ENCODE measurements around the gene BPNT1. TPM values are rescaled to one million over a fixed set of nuclear protein-coding genes. Genes with fewer than 3 reads are reported as not detected.
"Not testable (repeated sequence)": the region's sequence is repeated elsewhere in the genome, so short reads cannot be mapped to it uniquely, and the experiment has no call there.

Gene BPNT1, protein sequence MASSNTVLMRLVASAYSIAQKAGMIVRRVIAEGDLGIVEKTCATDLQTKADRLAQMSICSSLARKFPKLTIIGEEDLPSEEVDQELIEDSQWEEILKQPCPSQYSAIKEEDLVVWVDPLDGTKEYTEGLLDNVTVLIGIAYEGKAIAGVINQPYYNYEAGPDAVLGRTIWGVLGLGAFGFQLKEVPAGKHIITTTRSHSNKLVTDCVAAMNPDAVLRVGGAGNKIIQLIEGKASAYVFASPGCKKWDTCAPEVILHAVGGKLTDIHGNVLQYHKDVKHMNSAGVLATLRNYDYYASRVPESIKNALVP
- 25.7 TPM for total RNA-seq

DNA sequence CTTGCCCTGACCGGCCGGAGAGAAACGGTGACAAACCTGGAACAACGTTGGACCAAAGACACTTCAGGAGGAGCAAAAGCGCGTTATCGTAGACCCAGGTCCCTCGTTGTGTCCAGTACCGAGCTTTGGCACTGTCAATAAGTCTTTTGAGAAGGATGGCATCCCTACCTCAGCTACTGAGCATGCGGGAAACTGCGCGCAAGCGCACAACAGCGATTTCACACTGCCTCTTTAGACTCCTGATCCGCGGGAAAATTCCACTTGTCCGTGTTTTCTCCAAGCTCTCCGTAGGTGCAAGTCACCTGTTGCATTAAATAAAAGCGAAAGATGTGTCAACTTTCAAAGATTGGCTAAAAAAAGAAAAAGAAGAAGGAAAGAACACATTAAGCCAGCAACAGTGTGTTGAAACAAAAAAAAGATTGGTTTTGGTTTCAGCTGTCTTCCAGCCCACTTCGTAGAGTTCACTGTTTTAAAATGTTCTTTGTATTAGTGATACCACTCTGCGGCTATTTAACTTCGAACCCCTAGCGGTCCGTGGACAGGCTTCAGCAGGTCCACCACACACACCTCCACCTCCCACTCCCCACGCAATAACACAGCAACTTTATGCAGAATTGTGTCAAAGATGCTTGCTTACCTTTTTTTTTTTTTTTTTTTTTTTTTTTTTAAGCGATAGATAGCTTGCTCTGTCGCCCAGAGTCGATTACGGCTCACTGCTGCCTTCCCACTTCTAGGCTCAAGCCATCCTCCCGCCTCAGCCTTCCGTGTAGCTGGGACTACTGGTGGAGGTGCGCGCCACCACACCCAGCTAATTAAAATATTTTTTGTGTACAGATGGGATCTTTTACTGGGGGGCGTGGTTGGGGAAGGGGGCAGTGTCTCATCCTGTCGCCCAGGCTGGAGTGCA is at the start of gene BPNT1:
Gene BPNT1, minus strand, starts transcription at position 139 of the 907 bp plus-strand sequence. CDS start 9,942 bp downstream, outside the sequence.
- FAIRE-seq = no peak
- peak; percentile 69 to 79 for DNase-seq (ENCODE audit: low spot score in 2 of 2)

DNA sequence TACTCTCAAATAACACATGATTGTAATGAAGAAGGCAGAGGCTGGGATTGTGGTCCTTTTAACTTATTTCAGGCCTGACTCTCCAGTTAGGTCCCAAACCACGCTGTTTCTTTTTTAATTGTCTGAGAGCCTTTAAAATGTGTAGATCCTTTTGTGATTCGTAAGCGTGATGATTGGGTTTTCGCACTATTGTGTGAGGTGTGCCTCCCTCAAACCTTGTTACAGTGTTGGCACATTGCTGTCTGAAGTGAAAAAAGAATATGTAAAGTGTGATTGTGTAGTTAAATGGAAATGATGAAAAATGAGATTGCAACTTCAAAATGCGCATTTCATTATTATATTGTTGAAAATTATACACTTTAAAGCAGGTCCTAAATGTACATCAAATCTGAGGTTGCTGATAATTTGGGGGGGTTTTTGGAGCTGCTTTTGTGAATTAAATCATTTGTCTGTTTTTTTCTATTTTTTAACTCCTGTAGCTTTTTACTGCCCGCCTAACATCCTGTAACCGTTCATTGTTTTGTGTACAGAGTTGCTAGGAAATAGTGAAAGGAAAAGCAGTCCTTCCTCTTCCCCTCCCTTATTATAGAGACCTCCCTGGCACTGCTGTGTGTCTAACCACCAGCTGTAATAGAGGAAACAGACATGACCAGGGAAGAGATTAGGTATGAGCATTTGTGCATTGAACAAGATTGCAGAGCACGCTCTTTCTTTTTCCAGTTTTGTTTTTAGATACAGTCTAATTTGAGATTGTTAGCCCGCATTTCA is 47.6 kb upstream of the BPNT1 start:
- DNase-seq (ENCODE audit: low spot score in 2 of 2) = no peak
- no peak for FAIRE-seq

DNA sequence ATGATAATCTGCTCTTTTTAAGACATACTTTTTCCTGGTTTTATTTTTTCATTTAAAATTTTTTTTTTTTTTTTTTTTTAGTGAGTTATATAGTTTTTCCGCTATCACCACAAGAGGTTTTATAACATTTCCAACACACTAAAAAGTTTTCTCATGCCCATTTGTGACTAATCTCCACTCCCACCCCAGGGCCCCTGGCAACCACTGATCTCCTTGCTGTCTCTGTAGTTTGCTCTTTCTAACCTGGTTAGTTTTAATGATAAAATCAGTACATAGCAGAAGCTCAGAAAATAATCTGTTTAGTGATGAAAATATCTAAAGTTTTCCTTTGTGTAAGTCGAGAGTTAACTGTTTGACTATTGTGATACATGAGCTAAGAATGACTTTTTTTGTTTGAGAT is 46.2 kb upstream of the BPNT1 start:
- FAIRE-seq = peak; percentile 75
- DNase-seq (ENCODE audit: low spot score in 2 of 2) = no peak

DNA sequence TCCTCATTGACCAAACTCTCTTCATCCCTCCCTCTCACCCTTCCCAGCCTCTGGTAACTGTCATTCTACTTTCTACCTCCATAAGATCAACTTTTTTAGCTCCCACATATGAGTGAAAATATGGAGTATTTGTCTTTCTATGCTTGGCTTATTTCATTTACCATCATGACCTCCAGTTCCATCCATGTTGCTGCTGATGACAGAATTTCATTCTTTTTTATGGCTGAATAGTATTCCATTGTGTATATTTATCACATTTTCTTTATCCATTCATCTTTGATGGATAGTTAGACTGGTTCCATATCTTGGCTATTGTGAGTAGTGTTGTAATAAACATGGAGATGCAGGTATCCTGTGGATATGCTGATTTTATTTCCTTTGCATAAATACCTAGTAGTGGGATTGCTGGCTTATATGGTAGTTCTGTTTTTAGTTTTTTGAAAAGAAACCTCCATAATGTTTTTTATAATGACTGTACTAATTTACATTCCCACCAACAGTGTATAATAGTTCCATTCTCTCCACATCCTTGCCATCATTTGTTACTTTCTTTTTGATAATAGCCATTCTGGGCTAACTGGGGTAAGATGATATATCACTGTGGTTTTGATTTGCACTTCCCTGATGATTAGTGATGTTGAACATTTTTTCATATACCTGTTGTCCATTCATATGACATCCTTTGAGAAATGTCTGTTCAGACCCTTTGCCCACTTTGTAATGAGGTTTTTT is 40.1 kb upstream of the BPNT1 start:
- no peak for DNase-seq (ENCODE audit: low spot score in 2 of 2)
- no peak for FAIRE-seq

DNA sequence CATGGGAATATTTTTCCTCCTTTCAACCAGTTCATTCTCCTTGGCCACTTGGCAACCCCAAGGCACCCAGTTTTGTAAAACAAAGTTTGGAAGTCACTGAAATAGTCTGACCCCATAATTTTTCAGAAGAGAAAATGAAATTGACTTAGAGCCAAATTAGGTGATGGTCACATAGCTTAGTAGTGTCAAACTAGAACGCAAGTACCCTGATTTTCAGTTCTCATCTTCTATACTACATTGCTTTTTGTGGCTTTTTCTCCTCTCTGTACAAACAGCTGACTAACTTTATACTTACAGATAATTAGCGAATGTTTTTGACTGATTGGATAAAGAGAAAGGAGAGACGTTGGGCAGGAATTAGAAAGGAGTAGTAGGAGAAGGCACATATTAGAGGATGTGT is 37.5 kb upstream of the BPNT1 start:
- FAIRE-seq (no peak), DNase-seq (ENCODE audit: low spot score in 2 of 2) (no peak)

DNA sequence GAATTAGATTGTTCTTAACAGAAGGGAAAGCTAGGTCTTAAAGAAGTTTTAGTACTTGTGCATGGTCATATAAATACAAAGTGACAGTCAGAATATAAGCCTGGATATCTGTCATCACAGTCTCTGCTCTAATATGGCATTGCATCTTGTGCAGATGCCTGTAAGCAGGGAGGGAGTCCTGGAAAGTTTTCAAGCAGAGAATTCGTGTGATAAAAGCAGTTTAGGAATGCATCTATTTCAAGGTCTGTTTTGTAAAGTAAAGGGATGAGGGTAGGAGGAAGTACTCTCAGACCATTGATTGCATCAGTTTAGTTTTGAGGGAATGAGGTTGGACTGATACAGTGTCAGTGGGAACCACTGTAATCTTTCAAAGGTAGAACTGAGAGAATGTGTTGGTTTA is 35.0 kb upstream of the BPNT1 start:
- FAIRE-seq = no peak
- DNase-seq (ENCODE audit: low spot score in 2 of 2) = no peak

DNA sequence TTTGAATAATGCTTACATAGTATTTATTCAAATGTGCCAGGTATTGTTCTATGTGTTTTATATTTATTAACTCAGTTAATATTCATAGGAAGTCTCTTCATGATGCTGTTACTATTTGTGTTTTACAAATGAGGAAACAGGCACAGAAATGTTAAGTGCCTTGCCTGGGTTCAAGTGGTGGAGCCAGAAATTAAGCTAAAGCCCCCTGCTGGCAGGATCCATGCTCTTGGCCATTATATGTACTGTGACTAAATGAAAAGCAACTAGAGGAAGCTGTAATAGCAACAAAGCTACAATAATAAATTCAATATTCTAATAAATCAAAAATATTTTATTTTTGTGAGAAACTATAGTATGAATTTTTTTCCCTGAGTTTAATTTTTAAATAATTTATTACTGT is 34.3 kb upstream of the BPNT1 start:
- DNase-seq (ENCODE audit: low spot score in 2 of 2) = no peak
- FAIRE-seq = no peak

DNA sequence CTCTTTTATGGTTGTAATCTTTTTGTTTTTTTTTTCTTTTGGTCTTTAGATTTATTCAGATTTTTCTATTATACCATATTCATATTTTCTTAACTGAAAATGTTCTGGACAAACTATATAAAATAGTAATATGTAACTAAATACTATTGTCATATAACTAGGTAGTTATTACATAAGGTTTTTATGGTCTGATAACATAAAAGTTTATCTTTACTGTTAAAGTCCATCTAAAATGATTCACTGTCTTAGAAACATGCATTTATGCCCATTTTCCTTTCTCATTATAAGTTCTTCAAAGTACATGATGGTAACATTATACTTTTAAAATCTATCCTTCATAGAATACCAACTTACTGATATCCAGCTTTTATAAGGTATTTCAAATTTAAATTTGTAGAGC is 33.5 kb upstream of the BPNT1 start:
- no peak for DNase-seq (ENCODE audit: low spot score in 2 of 2)
- FAIRE-seq = peak; percentile 66

DNA sequence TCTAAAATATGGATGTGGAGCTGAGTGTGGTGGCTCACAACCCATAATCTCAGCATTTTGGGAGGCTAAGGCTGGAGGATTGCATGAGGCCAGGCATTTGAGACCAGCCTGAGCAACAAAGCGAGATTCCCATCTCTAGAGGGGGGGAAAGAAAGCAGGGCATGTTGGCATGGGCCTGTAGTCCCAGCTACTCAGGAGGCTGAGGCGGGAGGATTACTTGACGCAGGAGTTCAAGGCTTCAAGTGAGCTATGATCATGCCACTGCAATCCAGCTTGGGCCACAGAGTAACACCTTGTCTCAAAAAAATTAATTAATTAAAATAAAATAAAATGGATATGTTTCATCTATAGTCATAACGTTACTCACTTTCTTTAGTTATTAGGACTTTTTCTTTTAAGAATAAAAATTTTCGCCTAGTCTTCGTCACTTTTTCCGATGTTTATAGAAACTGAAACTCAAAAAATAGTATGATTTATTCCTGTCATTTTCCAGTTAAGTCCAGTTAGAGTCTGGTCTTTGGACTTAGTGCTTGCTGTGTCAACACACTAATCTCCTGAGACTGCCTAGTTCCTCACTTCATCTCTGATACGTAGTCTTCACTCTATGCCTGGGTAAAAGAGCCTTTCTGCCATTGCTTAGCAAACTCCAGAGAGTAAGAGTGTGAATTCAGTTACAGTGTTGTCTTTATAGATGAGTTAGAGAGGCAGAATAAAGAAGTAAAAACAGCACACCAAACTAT is 32.4 kb upstream of the BPNT1 start:
- DNase-seq (ENCODE audit: low spot score in 2 of 2) (no peak), FAIRE-seq (no peak)

DNA sequence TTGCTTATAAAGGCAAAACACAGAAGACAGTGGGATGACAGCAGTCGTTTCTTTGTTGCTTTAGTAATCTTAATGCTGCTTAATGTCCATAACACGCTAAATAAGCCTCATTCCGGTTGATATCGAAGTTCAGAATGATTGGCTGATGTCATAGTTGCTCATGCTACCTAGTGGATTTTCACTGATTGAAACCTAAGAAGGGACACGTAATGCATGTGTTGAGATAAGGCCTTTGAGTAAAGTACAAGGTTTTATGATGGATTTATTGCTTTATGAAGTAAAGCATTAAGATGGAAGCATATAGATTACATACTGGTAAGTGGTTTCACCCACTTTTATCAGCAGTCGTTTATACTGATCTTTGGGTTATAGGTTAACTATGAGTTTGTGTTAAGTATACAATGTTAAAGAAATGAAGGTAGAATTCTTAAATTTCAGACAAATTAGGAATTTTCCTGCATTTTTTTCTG is 29.5 kb upstream of the BPNT1 start:
- no peak for FAIRE-seq
- DNase-seq (ENCODE audit: low spot score in 2 of 2) = no peak

DNA sequence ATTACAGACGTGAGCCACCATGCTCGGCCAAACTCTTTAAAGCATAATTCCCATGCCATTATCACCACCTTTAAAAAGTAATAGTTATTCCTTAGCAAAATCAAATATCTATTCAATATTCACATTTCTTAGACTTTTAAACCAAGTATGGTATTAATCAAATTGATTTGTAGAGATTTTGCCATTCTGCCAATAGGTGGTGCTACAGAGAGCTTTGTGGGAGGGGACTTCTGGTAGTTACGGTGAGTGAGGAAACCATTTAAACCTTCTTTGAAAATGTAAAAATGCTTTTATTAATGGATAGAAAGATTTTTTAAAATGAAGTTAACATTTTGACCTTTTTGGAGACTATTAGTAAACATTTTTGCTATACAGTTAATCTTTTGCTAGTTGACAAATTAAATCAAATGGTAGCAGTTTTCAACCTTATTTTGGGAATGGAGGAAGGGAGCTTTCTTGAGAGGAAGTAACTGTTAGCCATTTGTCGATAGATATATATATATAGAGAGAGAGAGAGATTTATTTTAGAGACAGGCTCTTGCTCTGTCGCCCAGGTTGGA is 23.6 kb upstream of the BPNT1 start:
- DNase-seq (ENCODE audit: low spot score in 2 of 2) = no peak
- no peak for FAIRE-seq

DNA sequence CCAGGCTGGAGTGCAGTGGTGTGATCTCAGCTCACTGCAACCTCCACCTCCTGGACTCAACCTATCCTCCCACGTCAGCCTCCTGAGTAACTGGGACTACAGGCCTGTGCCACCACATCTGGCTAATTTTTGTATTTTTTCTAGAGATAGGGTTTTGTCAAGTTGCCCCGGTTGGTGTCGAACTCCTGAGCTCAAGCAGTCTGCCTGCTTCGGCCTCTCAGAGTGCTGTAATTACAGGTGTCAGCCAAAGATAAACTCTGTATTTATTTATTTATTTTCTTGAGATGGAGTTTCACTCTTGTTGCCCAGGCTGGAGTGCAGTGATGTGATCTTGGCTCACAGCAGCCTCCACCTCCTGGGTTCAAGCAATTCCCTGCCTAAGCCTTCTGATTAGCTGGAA is 23.0 kb upstream of the BPNT1 start:
- FAIRE-seq; DNase-seq (ENCODE audit: low spot score in 2 of 2): not testable (repeated sequence)

DNA sequence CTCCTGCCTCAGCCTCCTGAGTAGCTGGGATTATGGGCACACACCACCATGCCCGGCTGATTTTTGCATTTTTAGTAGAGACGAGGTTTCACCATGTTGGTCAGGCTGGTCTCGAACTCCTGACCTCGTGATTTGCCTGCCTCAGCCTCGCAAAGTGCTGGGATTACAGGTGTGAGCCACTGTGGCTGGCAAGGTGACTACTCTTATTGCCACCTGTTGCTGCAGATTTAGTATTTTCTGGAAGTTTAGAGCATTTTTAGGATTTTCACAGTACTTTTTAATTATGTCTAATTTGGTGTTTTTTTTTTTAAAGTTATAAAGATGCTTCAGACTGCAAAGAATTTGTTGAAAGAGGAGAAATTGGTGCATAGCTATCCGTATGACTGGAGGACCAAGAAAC is 20.9 kb upstream of the BPNT1 start:
- not testable (repeated sequence) for FAIRE-seq; DNase-seq (ENCODE audit: low spot score in 2 of 2)

DNA sequence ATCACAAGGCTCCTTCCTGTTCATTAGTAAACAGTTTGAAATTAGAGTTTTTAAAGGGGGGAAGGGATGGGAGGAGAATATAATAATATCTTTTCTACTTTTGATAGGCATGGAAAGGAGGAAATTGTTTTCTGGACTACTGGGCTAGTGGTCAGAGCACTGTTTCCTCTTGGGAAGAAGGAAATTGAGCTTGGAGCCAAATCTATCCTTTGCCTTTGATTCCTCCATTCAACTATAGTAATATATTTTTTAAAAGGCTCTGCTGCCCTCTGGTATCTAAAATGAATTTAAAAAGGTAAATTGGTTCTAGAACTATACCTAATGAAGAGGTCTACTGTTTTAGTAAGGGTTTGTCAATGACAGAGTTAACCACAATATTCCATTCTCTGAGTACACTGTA is 10.2 kb upstream of the BPNT1 start:
- FAIRE-seq (no peak), DNase-seq (ENCODE audit: low spot score in 2 of 2) (no peak)

DNA sequence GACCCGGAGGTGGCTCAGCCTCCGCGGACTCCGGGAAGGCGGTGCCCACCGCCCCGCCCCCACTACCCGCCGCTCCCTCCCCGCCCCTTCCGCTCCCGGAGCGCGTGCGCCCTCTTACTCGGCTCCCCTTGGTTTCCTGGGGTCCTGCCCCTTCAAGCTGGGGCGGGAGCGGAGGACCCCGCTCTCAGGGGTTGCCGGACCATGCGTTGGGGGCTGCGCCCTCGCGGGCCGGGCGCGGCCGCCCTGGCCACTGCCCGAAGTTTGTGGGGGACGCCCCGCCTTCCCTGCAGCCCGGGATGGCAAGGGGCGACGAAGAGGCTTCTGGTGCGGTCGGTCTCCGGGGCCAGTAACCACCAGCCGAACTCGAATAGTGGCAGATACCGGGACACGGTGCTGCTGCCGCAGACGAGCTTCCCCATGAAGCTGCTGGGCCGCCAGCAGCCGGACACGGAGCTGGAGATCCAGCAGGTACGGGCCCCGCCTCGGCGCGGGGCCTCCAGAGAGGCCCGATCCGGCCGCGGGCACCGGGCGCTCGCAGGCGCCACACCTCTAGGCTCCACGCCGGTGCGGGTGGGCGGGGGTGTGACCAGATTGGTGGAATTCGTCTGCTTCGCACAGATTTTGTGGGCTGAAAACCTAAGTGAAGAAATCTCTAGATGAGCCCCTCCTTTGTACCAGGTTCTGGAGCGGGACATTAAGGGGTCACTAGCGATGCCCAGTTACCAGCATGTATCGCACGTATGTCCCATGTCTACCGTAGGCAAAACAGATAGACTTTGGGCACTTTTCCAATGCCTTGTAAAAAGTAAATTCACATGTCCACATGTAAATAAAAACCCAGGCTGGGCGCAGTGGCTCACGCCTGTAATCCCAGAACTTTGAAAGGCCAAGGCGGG is 4.7 kb upstream of the BPNT1 start, which contains the start of gene IARS2:
Gene IARS2, plus strand, starts transcription at position 117 of the 896 bp plus-strand sequence. Its CDS starts 85 bp downstream, at position 202.
- FAIRE-seq (no peak), DNase-seq (ENCODE audit: low spot score in 2 of 2) (peak; percentile 90)

DNA sequence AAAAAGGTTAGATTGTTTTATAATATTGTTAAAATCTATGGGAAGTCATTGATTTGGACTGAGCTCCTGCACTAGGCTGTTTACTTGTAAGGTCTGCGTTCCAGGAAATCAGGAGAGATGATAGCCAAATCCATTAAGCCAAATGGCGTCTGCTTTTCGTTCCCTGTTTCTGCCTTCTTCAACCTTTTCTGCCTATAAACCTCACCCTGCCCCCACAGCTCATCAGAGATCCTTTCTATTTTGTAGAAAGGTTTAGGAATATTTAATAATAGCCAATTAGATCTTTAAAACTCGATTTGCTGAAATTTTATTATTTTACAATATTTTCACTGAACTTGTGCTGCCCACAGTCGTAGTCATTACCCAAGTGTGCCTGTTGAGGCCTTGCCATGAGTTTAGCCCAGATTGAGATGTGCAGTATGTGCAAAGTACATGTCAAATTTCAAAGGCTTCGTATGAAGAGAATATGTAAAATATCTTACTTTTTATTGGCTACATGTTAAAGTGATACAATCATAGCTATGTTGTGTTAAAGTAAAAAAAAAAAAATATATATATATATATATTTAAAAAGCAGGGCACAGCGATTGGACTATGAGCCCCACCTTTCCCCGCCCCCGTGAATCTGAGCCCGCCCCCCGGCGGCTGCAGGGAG is 3.9 kb upstream of the BPNT1 start:
- DNase-seq (ENCODE audit: low spot score in 2 of 2) (no peak), FAIRE-seq (no peak)

DNA sequence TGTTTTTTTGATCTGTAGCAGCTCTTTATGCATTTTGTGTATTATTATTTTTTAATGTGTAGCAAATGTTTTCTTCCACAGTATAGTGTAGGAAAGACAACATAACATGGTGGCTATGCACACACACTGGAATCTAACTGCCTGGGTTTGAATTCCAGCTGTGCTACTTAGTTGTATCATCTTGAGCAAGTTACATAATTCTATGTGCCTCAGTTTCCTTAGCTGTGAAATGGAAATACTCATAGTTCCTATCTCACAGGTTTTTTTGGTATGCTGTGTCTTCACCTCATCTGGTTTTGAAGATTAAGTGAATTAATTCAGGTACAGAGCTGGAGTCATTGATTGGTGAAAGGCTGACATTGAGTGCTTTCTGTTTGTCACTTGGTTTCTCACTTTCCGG is 3.1 kb upstream of the BPNT1 start:
- DNase-seq (ENCODE audit: low spot score in 2 of 2) = no peak
- FAIRE-seq = no peak
